ENCODE results near the gene SLC24A5.
A peak's percentile ranks its signal among the peaks of the same experiment; 100 is the strongest.

SLC24A5 gene

GRCh38 chr15:48177766-48178647 is 57.2 kb downstream of the SLC24A5 start, which contains the start of gene MYEF2:
MYEF2 (minus strand) TSS chr15:48178295; CDS start chr15:48178237, 58 bp downstream.
- in situ Hi-C loops (cut with MboI; ENCODE audit: low pct_unique_long_range_greater_than_20kb, low sequenced_read_pairs), result no loop called here
- DNase-seq, result peak; percentile 67

DNA sequence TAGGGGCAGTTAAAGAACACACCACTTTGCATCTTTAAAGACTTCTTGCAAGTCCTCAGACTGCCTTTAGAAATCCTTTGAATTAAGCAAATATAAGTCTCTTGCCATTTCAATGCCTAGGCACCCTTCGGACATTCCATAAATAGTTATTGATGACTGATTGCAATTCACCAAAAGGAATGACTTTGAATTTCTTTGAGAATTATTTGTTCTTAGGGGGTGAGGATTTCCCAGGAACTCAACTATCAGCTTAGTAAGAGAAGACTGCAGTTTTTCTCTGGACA is 57.8 kb downstream of the SLC24A5 start:
- in situ Hi-C loops (cut with MboI; ENCODE audit: low pct_unique_long_range_greater_than_20kb, low sequenced_read_pairs), result no loop called here
- DNase-seq, result no peak

DNA sequence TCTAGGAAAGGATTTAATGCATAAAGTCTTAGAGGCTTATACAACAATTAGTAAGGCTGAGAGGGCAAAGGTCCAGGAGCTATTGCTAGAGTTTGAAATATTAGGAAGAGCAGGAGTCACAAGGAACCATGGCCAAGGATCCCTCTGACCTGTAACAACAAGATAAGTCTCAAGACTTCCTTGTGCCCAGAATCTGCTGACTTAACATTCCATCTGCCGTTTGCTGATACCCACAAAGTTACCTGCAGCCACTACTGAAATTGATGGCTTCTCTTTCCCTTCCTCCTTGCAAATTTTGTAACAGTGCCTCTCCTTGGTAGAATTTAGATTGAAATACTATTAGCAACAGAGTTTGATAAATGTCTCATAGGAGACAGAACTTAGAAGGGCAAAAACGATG is 62.0 kb downstream of the SLC24A5 start:
- DNase-seq, result no peak
- in situ Hi-C loops (cut with MboI; ENCODE audit: low pct_unique_long_range_greater_than_20kb, low sequenced_read_pairs), result no loop called here

DNA sequence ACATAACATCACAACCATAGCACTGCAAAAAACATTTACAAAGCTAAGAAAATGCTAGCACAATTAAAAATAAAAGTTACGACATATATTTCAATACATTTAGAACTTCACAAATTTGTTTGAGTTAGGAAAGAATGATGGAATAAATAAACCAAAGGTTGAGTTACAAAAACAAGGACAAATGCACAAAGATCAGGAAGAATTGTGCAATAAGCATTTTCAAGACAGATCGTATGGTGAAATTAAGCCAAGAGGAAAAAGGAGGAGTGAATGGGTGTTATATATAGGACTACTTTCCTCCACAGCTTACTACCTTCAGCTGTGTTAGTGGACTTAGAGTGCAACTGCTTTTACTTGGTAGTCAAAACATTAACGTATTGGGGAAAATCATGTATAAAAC is 64.7 kb downstream of the SLC24A5 start:
- DNase-seq, result no peak
- in situ Hi-C loops (cut with MboI; ENCODE audit: low pct_unique_long_range_greater_than_20kb, low sequenced_read_pairs), result no loop called here

DNA sequence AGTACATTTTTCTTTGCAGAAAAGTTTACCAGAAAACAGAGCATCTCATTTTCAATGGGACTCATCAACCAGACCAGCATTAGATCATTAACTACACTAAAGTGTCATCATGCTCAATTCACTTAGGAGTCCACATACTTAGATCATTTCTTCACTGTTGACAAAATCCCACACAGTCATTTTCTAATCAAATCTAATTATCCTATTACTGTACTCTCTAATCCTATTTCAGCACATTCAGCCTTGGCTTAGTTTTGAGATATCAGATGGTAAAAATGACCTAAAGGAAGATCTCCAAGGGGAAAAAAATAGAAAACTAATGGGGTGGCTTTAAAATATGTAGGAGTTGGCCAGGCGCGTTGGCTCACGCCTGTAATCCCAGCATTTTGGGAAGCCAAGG is 65.5 kb downstream of the SLC24A5 start:
- DNase-seq, result no peak
- in situ Hi-C loops (cut with MboI; ENCODE audit: low pct_unique_long_range_greater_than_20kb, low sequenced_read_pairs), result no loop called here

GRCh38 chr15:48190932-48191573 is 70.3 kb downstream of the SLC24A5 start:
- DNase-seq, result peak; percentile 43
- in situ Hi-C loops (cut with MboI; ENCODE audit: low pct_unique_long_range_greater_than_20kb, low sequenced_read_pairs), result no loop called here

DNA sequence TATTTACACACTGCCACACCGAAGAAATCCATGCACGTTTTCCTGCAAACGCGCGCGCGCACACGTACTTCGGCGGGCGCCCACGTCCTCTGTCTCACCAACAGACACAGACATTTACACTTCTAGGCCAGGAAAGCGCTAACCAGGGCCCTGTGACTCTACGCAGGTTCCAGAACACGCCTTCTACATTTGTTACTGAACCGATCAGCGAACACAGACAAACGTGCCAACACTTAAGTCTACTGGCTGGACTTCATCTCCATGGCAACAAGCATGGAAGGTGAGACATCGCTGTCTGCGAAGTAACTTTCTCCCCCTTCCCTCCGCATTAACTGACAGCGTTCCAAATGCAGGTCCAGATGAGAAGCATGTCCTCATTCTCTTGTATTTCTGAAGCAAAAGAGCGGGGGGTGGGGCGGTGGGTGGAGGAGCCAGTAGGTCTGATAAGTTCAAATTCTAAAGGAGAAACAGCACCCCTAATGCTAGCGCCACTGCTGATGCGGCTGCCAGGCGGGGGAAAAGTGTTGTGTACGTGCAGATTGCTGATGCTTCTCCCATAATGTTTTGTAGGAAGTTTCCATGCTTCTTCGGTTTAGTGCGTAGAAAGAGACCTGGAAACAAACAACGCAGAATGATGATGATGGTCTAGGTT is 70.9 kb downstream of the SLC24A5 start, which contains the start of gene CTXN2:
Gene CTXN2 (plus strand): TSS at position 92 of the 652 bp plus-strand sequence. CDS start 9,636 bp downstream, outside the sequence.
- no peak for DNase-seq
- in situ Hi-C loops (cut with MboI; ENCODE audit: low pct_unique_long_range_greater_than_20kb, low sequenced_read_pairs), result no loop called here

Measured in KBM-7 (cell line).